ENCODE results near the gene L1TD1. TPM values are rescaled to one million over a fixed set of nuclear protein-coding genes. Genes with fewer than 3 reads are reported as not detected.
"Not testable (repeated sequence)": the region's sequence is repeated elsewhere in the genome, so short reads cannot be mapped to it uniquely, and the experiment has no call there.

The L1TD1 gene
- total and polyA plus RNA-seq, 11 donors = 0.12 to 0.29 (median 0.14) TPM; not detected in 8

DNA sequence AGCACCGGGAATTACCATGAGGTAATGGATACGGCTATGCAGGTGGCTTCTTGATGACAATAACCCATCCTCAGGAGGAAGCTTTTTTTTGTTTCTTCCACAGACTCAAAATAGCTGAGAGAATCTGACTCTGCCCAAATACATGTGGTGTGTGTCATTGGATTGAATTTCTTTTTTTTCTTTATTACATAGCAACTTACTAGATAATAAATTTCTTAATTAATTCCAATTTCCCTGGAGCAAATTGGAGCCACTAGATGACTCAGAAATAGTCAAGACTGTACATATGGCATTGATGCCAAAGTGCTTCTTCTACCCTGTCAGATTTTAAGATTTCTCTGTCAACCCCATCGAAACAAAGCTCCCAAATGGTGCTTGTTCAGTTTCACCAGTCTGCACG is 42.7 kb downstream of the L1TD1 start:
- no peaks in the 10 kb centered on the region for H3K36me3 ChIP-seq
- H3K27ac ChIP-seq = no peak overlapping the region
- intact Hi-C loops (cut with DNase I) = no loop called here
- H3K9me3 ChIP-seq = no peaks in the 10 kb centered on the region
- TF ChIP-seq POLR2A (IDR thresholded peaks at IDR 0.05) = no peak
- TF ChIP-seq, protein P1, sequence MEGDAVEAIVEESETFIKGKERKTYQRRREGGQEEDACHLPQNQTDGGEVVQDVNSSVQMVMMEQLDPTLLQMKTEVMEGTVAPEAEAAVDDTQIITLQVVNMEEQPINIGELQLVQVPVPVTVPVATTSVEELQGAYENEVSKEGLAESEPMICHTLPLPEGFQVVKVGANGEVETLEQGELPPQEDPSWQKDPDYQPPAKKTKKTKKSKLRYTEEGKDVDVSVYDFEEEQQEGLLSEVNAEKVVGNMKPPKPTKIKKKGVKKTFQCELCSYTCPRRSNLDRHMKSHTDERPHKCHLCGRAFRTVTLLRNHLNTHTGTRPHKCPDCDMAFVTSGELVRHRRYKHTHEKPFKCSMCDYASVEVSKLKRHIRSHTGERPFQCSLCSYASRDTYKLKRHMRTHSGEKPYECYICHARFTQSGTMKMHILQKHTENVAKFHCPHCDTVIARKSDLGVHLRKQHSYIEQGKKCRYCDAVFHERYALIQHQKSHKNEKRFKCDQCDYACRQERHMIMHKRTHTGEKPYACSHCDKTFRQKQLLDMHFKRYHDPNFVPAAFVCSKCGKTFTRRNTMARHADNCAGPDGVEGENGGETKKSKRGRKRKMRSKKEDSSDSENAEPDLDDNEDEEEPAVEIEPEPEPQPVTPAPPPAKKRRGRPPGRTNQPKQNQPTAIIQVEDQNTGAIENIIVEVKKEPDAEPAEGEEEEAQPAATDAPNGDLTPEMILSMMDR (IDR thresholded peaks at IDR 0.05) = no peak
- no peaks in the 10 kb centered on the region for H3K27me3 ChIP-seq
- 87 to 94% (median 91%) methylated on average over 4 of the region's 4 CpGs for WGBS, 4 donors
- peaks cover 0 to 12% (median 5%) of the 10 kb centered on the region in 12 donors for H3K4me1 ChIP-seq
- ATAC-seq (no peak), DNase-seq (no peak)
- H3K4me3 ChIP-seq = no peak overlapping the region

DNA sequence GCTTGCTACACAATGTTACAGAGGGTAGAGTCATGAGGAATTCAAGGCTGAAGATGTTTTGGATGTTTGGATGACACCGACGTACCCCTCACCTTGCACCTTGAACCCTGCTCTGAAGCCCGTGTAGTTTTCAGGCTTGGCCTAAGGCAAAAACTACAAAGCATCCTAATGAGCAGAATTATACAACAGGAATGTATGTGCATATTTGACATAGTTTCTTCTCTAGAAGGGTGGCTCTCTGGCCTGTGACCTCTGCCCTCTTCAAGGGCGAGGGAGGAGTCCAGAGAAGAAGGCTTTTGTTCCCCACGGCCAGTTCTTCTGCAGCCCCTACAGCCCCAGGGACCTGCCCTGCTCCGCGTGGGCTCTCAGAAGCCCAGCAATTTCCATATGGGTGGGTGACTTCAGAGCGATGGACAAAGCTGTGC is 43.3 kb downstream of the L1TD1 start:
- Histone ChIP-seq H3K27ac (no peak overlapping the region), H3K4me1 (peaks cover 0 to 12% (median 5%) of the 10 kb centered on the region in 12 donors), H3K27me3 (no peaks in the 10 kb centered on the region), H3K9me3 (no peaks in the 10 kb centered on the region), H3K36me3 (no peaks in the 10 kb centered on the region), H3K4me3 (no peak overlapping the region)
- DNase-seq (no peak), ATAC-seq (no peak)
- 63 to 83% (median 73%) methylated on average over 8 of the region's 8 CpGs for WGBS, 4 donors
- TF ChIP-seq, protein P1 (IDR thresholded peaks at IDR 0.05) = no peak
- intact Hi-C loops (cut with DNase I) = no loop called here

DNA sequence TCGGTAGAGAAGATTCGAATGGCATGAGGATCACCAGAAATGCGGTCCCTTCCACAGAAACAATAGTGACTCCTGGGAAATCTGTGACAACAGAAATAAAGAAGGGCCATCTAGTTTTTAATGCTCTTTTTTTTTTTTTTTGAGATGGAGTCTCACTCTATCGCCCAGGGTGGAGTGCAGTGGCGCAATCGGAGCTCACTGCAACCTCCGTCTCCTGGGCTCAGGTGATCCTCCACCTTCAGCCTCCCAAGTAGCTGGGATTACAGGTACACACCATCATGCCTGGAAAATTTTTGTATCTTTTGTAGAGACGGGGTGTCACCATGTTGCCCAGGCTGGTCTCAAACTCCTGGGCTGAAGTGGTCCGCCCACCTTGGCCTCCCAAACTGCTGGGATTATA is 43.9 kb downstream of the L1TD1 start:
- no peak for TF ChIP-seq POLR2A (IDR thresholded peaks at IDR 0.05)
- TF ChIP-seq, protein P1 (IDR thresholded peaks at IDR 0.05) = no peak
- H3K4me1 ChIP-seq = peaks cover 0 to 12% (median 5%) of the 10 kb centered on the region in 12 donors
- no peaks in the 10 kb centered on the region for H3K27me3 ChIP-seq
- no peak overlapping the region for H3K4me3 ChIP-seq
- no peaks in the 10 kb centered on the region for H3K9me3 ChIP-seq
- 93 to 96% (median 95%) methylated on average over 9 of the region's 9 CpGs for WGBS, 4 donors
- no peak for DNase-seq
- no peaks in the 10 kb centered on the region for H3K36me3 ChIP-seq
- intact Hi-C loops (cut with DNase I) = no loop called here
- no peak overlapping the region for H3K27ac ChIP-seq
- ATAC-seq = no peak

DNA sequence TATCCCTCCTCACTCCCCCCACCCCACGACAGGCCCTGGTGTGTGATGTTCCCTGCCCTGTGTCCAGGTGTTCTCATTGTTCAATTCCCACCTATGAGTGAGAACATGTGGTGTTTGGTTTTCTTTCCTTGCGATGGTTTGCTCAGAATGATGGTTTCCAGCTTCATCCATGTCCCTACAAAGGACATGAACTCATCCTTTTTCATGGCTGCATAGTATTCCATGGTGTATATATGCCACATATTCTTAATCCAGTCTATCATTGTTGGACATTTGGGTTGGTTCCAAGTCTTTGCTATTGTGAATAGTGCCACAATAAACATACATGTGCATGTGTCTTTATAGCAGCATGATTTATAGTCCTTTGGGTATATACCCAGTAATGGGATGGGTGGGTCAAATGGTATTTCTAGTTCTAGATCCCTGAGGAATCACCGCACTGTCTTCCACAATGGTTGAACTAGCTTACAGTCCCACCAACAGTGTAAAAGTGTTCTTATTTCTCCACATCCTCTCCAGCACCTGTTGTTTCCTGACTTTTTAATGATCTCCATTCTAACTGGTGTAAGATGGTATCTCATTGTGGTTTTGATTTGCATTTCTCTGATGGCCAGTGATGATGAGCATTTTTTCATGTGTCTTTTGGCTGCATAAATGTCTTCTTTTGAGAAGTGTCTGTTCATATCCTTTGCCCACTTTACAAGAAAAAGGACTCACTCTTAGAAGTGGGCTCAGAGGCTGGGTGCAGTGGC is 45.2 kb downstream of the L1TD1 start:
- intact Hi-C loops (cut with DNase I); H3K27ac ChIP-seq; H3K9me3 ChIP-seq; H3K27me3 ChIP-seq; H3K4me3 ChIP-seq; H3K36me3 ChIP-seq; DNase-seq; ATAC-seq: not testable (repeated sequence)
- peaks cover 0 to 12% (median 5%) of the 10 kb centered on the region in 12 donors for H3K4me1 ChIP-seq
- 95 to 100% (median 98%) methylated on average over 3 of the region's 3 CpGs for WGBS, 4 donors
